Dedifferentiated amniotic fluid mesenchymal stem cell (primary cell): ENCODE data around the gene TEX13A.

ENCODE experiments used
- DNase-seq: peaks from one replicate; pipeline ENCODE4 v3.0.0-alpha.2; 2016; ENCODE audit errors: extremely low spot score

TEX13A gene

GRCh38 chrX:105179644-105180043 is 40.9 kb downstream of the TEX13A start:
- DNase-seq = no peak

DNA sequence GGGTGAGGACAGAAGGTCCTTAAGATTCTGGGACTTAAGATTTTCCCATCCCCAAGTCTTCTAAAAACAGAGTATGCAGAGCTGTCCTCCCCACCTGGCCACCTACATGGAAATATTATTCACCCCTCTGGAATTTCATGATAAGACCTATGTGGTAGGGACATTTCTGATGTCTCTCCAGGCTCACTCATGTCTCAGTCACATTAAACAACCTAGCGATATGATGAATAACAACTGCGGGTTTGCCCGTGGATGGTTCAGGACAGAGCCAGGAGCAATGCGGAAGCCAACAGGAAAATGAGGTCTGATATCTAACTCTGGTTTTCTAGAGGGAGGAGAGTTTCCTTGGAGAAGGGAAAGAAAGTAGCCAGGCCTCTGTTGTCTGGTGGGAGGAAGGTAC is 47.4 kb downstream of the TEX13A start:
- no peak for DNase-seq
